ENCODE results near the gene CTDNEP1. TPM values are rescaled to one million over a fixed set of nuclear protein-coding genes. Genes with fewer than 3 reads are reported as not detected.

The CTDNEP1 gene
- total and polyA plus RNA-seq, 2 of the 4 experiments (the other 2 are of a cell fraction): 23.8 to 132 TPM

DNA sequence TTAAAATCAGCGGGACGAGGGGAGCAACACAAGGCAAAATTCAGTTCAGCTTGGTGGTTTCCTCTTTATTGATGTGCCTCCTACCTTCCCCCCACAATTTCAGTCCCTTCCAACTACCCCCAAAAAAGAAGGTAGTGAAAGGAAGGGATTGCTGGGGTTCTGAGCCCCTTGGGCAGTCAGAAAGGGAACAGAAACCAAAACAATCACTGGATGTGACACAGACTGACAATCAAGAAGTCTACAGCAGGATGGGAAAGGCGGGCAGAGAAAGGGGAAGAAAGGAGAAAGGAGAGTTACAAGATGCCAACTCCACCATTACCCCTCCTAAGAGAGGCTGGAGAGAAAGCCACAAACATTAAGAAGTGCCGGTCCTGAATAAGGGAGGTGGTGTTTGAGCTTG is 11.2 kb downstream of the CTDNEP1 start:
- BruUV-seq (replicated peaks): no TSS peak
- Histone ChIP-seq H3K27ac (ENCODE audit: insufficient read depth, low read length) (no peak overlapping the region), H2AK5ac (ENCODE audit: low read depth, low read length) (no peak overlapping the region), H2BK120ac (ENCODE audit: low read depth, low read length) (no peak overlapping the region), H3K79me1 (ENCODE audit: low read depth in 1 of 2, low read length in 2 of 2) (peaks cover 13 to 54% of the 10 kb centered on the region in 2 experiments), H4K5ac (ENCODE audit: low read depth, low read length) (no peak overlapping the region), H3K4me1 (ENCODE audit: control insufficient read depth, insufficient read depth, low read length) (peaks cover 10% of the 10 kb centered on the region), H3K56ac (ENCODE audit: extremely low read depth, insufficient read depth, low read length) (no peak overlapping the region), H3K9me1 (ENCODE audit: insufficient read depth, low read length) (peaks cover 2% of the 10 kb centered on the region; the same call in 1 of the 2 replicates), H3K14ac (replicated peaks; ENCODE audit: low read depth, low read length) (no peak overlapping the region), H2AFZ (replicated peaks; ENCODE audit: low read length, poor library complexity) (no peak overlapping the region), H4K20me1 (ENCODE audit: insufficient read depth, low read length) (peaks cover 26% of the 10 kb centered on the region), H3K36me3 (ENCODE audit: control insufficient read depth, insufficient read depth, low read length) (peaks cover 32% of the 10 kb centered on the region), H3K27me3 (ENCODE audit: control insufficient read depth, insufficient read depth, low read length) (no peaks in the 10 kb centered on the region), H2AK9ac (replicated peaks; ENCODE audit: low read depth, low read length, poor library complexity) (peak overlapping the region; percentile 100), H2BK15ac (ENCODE audit: low read depth, low read length) (no peak overlapping the region), H2BK5ac (ENCODE audit: low read depth, low read length, poor library complexity, severe bottlenecking) (no peak overlapping the region), H3K23ac (ENCODE audit: low read depth, low read length) (no peak overlapping the region), H4K8ac (ENCODE audit: low read depth in 2 of 2, low read length in 2 of 2) (no peak overlapping the region), H3K4me3 (ENCODE audit: insufficient read depth, low read depth, low read length) (no peak overlapping the region), H2BK20ac (ENCODE audit: low read depth, low read length) (no peak overlapping the region), H3K9me3 (ENCODE audit: control insufficient read depth, insufficient read depth, low read length) (no peaks in the 10 kb centered on the region), H3K18ac (ENCODE audit: low read depth, low read length) (no peak overlapping the region), H3K9ac (ENCODE audit: low read depth, low read length) (no peak overlapping the region), H4K91ac (ENCODE audit: insufficient read depth, low read depth, low read length) (no peak overlapping the region), H3K4ac (ENCODE audit: low read depth, low read length) (no peak overlapping the region), H3K4me2 (ENCODE audit: low read depth, low read length) (peak overlapping the region; percentile 93; the same call in 1 of the 2 replicates)
- POLR2A ChIA-PET (ENCODE audit: unreplicated experiment): no interaction called here
- dilution Hi-C loops (cut with HindIII; ENCODE audit: low sequenced_read_pairs, unreplicated experiment) (no loop called here), in situ Hi-C loops (cut with MboI; ENCODE audit: low sequenced_read_pairs) (loop anchor here (25.0 kb wide), 1 partner anchor 922 kb away; the partner anchor contains the start of genes PER1 and VAMP2), intact Hi-C loops (cut with micrococcal nuclease) (no loop called here)
- CTCF ChIA-PET: no interaction called here
- no CpG with 5 or more reads among the region's 4 CpGs for WGBS, 2 experiments (ENCODE audit: extremely low coverage in 2 of 2, insufficient read length in 1 of 2)
- no peak for ATAC-seq (ENCODE audit: low read depth)
- no peak for DNase-seq
- TF ChIP-seq RCOR1 (IDR thresholded peaks at IDR 0.05; ENCODE audit: insufficient replicate concordance, low read length): no peak
- no peak for TF ChIP-seq CEBPB (IDR thresholded peaks at IDR 0.05; ENCODE audit: low read depth, low read length)
- no peak for TF ChIP-seq RAD21 (IDR thresholded peaks at IDR 0.05; ENCODE audit: low read length)
- TF ChIP-seq, protein P1, sequence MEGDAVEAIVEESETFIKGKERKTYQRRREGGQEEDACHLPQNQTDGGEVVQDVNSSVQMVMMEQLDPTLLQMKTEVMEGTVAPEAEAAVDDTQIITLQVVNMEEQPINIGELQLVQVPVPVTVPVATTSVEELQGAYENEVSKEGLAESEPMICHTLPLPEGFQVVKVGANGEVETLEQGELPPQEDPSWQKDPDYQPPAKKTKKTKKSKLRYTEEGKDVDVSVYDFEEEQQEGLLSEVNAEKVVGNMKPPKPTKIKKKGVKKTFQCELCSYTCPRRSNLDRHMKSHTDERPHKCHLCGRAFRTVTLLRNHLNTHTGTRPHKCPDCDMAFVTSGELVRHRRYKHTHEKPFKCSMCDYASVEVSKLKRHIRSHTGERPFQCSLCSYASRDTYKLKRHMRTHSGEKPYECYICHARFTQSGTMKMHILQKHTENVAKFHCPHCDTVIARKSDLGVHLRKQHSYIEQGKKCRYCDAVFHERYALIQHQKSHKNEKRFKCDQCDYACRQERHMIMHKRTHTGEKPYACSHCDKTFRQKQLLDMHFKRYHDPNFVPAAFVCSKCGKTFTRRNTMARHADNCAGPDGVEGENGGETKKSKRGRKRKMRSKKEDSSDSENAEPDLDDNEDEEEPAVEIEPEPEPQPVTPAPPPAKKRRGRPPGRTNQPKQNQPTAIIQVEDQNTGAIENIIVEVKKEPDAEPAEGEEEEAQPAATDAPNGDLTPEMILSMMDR (conservative IDR thresholded peaks at IDR 0.05; ENCODE audit: low read depth, low read length): no peak
- TF ChIP-seq MAZ (IDR thresholded peaks at IDR 0.05; ENCODE audit: borderline replicate concordance, low read depth, low read length): no peak
- TF ChIP-seq ELK1 (IDR thresholded peaks at IDR 0.05; ENCODE audit: borderline replicate concordance, low read depth, low read length): no peak
- no peak for TF ChIP-seq CHD1 (IDR thresholded peaks at IDR 0.05; ENCODE audit: low read depth, low read length)
- no peak for TF ChIP-seq SMC3 (IDR thresholded peaks at IDR 0.05; ENCODE audit: low read depth, low read length)
- TF ChIP-seq MXI1 (IDR thresholded peaks at IDR 0.05; ENCODE audit: borderline replicate concordance, low read depth, low read length): no peak
